NCI-H1105 treated with DMSO at 0.1 percent for 48 hours (cell line): ENCODE measurements around the gene HSPH1.
"Not testable (repeated sequence)": the region's sequence is repeated elsewhere in the genome, so short reads cannot be mapped to it uniquely, and the experiment has no call there.

ENCODE experiments used
- DNase-seq: peaks from one replicate; lab custom pipeline; 2025; lab: John Stamatoyannopoulos, UW

Gene HSPH1

GRCh38 chr13:31177813-31178495, 16.2 kb upstream of the HSPH1 start:
- not testable (repeated sequence) for DNase-seq

DNA sequence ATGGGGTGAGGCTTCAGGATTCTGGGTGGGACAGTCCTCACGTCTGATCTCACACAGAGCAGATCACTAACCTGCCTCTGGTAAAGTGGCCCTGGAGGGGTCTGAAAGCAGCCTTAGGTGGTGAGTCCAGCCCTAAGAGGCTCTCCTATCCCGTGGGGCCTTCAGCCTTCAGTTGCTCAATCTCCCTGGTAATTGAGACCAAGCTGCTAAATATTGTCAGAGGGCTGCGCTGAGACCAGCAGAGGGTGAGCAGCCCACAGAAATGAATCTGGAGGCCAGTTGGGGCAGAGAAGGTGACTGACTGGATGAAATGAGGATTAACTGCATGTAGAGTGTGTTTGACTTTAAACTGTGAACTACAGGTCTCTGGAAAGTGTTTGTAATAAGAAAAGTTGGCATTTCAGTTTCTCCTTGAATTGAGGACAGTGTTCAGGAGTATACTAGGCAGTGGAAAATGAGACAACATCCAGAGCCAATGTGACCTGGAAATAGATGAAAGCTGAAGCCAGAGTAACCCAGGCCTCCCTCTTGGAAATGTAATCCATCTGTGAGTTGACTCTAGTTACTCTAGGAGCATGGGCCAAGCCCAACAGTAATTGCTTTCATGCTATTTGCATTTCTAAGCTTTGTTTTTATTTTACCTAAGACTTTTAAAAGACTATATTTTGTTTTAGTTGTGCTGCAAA, 14.3 kb upstream of the HSPH1 start:
- no peak for DNase-seq

DNA sequence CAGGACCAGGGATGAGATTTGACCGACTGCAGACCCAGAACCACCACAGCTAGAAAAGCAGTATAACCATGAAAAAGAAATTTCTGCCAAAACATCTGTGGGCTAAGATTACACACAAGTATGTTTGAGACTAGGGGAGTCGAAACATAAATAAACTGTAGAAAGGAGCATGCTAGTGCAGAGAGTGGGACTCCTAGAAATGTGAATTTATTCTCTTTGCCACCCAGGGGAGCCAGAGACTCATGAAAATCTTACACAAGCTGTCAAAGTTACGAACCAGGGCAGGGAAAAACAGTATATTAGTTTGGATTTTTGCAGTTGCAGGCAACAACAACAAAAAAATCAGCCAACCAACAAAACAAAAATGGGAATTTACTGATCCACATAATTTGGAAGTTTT, 12.3 kb upstream of the HSPH1 start:
- no peak for DNase-seq

GRCh38 chr13:31172535-31172934, 10.8 kb upstream of the HSPH1 start:
- DNase-seq: no peak

DNA sequence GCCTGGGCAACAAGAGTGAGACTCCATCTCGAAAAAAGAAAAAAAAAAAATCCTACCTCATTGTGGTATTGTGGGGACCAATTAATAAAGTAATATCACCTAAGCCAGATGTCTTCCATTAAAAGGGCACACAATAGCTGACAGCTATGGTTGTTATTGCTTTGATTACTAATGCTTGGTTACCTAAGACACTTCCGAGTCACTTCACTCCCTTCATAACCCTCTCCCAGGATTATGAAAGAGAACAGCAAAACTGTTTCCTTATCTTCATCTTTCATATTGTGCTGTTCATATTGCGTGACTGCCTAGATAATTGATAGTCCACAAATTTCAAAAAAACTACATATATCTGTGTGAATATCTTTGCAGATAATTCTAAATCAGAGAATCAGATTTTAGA, 10.3 kb upstream of the HSPH1 start:
- DNase-seq: no peak

GRCh38 chr13:31168736-31169135, 7.0 kb upstream of the HSPH1 start:
- DNase-seq: no peak

- no peak for DNase-seq
Observed at GRCh38 chr13:31168166-31168565, 6.5 kb upstream of the HSPH1 start.

DNA sequence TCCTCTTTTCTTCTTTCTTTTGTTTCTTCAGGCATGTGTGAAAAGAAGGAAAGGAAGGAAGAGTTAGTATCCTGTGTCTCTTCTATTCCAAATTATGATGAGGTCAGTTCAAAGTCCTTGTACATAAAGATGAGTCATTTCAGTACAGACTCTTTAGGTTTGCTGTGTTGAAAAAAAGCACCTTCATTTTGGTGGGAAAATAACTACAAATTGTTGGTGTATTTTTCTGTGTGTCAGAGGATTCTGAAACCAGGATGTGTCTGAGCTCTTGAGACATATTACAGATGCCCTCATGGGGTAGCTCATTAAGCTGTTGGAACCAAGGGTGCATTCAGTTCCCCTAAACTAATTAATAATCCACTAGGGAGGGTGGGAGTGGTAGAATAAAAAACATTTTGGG, 5.8 kb upstream of the HSPH1 start:
- DNase-seq: no peak

GRCh38 chr13:31166591-31166990, 4.9 kb upstream of the HSPH1 start:
- no peak for DNase-seq

- DNase-seq: peak; percentile 94
Observed at GRCh38 chr13:31162151-31163008, 676 bp upstream of the HSPH1 start.

- DNase-seq: peak; percentile 24
Observed at GRCh38 chr13:31160857-31161556, 697 bp downstream of the HSPH1 start.

GRCh38 chr13:31159306-31159705, 2.4 kb downstream of the HSPH1 start:
- no peak for DNase-seq

DNA sequence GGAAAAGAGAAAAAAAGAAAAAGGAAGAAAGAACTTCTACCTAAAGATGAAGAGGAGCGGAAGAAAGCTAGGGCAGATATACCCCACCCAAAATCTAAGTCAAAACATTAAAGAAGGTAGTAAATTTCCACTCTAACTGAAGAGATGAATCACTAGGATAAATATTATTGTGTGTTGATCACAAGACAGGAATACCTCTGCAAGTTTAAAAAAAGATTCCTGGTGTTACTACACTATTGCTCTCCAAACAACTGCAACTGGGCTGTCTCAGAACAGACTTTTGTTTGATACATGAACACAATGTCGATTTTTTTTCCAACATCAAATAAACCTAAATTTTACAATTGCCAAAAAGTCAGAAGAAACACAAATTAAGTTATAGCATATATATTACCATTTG, 6.8 kb downstream of the HSPH1 start:
- no peak for DNase-seq

- DNase-seq: no peak
Observed at GRCh38 chr13:31151837-31152236, 9.9 kb downstream of the HSPH1 start.

GRCh38 chr13:31150315-31150985, 11.3 kb downstream of the HSPH1 start:
- DNase-seq: no peak

- DNase-seq: no peak
Observed at GRCh38 chr13:31149604-31150003, 12.1 kb downstream of the HSPH1 start.

DNA sequence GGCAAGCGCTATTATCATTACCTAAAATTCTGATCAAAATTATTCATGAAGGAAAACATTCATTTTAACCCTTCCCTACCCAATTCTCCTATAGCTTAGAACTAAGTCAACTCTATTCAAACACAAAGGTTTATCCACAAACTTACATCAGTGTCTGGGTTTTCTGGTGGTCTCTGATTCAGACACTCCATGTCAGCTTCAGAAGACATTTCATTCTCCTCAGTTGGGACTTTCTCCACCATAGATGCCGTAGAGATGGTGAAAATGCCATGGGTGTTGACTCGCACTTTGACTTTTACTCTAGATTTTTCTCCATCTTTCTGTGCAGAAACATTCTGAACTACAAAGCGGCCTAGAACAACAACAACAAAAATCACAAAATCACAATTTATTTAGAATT, 16.3 kb downstream of the HSPH1 start:
- DNase-seq: no peak

DNA sequence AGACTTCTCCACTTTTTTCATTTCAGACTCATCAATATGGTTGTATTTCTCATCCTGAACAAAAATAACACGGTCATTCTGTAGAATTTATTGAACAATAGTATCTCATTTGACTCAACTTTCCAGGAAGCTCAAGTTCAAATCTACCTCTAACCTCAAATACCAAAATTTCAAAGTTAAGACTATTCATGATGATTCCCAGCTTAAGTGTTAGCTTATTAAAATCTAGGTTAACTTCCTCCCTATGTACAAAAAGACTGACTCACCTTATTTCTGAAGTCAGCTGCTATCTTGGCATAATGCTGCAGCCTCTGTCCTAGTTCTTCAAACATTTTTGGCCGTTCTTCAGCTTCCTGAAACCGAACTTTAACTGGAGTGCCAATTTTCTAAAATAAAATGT, 23.2 kb downstream of the HSPH1 start:
- DNase-seq: no peak

DNA sequence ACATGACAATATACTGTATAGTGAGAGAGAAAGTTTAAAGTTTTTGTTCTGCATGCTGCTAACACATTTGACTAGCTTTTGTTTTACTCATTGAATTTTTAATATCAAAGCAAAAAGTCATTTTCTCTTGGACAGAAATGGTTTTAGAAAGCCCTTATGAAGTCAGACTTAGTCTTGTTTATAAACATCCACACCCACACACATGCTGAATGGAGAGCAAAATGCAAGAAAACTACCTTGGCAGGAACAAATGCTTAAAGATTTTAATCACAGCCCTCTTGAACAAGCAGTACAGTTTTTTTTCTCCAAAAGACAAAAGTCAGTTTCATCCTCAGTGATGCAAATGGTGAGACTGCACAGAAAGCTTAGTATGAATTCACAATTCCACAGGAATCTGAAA, 25.0 kb downstream of the HSPH1 start:
- no peak for DNase-seq

- no peak for DNase-seq
Observed at GRCh38 chr13:31134039-31134711, 27.5 kb downstream of the HSPH1 start.

- no peak for DNase-seq
Observed at GRCh38 chr13:31133621-31134020, 28.1 kb downstream of the HSPH1 start.
